ENCODE measurements around the gene RBBP7.

RBBP7 gene

GRCh38 chrX:16852617-16853179, 17.5 kb downstream of the RBBP7 start:
- no peaks in the 10 kb centered on the region for H3K9me3 Mint-ChIP-seq
- no peak for ATAC-seq (replicated peaks)
- no peaks in the 10 kb centered on the region for H3K27me3 Mint-ChIP-seq
- H3K4me3 Mint-ChIP-seq: no peak overlapping the region
- peaks cover 4 to 6% of the 10 kb centered on the region in 2 donors for H3K4me1 Mint-ChIP-seq (ENCODE audit: low read depth in 2 of 2)
- H3K36me3 Mint-ChIP-seq (ENCODE audit: insufficient read depth): peaks cover 74% of the 10 kb centered on the region
- peak overlapping the region in 1 of 2 donors; percentile 74 for H3K27ac Mint-ChIP-seq
- DNase-seq: no peak

- Mint-ChIP-seq H3K9me3 (no peaks in the 10 kb centered on the region), H3K36me3 (ENCODE audit: insufficient read depth) (peaks cover 79% of the 10 kb centered on the region), H3K4me3 (no peak overlapping the region), H3K27me3 (no peaks in the 10 kb centered on the region), H3K4me1 (ENCODE audit: low read depth in 2 of 2) (peaks cover 4 to 5% of the 10 kb centered on the region in 2 donors), H3K27ac (peak overlapping the region in 1 of 2 donors; percentile 19)
- DNase-seq (no peak), ATAC-seq (replicated peaks) (no peak)
Measured at GRCh38 chrX:16851827-16852226, 18.3 kb downstream of the RBBP7 start.

GRCh38 chrX:16851421-16851820, 18.7 kb downstream of the RBBP7 start:
- ATAC-seq (replicated peaks) (no peak), DNase-seq (no peak)
- Mint-ChIP-seq H3K4me3 (no peak overlapping the region), H3K4me1 (ENCODE audit: low read depth in 2 of 2) (peaks cover 3 to 4% of the 10 kb centered on the region in 2 donors), H3K27me3 (no peaks in the 10 kb centered on the region), H3K27ac (no peak overlapping the region), H3K36me3 (ENCODE audit: insufficient read depth) (peaks cover 82% of the 10 kb centered on the region), H3K9me3 (no peaks in the 10 kb centered on the region)

GRCh38 chrX:16848541-16848940, 21.6 kb downstream of the RBBP7 start:
- H3K36me3 Mint-ChIP-seq (ENCODE audit: insufficient read depth): peaks cover 74% of the 10 kb centered on the region
- H3K27me3 Mint-ChIP-seq: no peaks in the 10 kb centered on the region
- H3K9me3 Mint-ChIP-seq: no peaks in the 10 kb centered on the region
- DNase-seq (no peak), ATAC-seq (replicated peaks) (no peak)
- H3K27ac Mint-ChIP-seq: no peak overlapping the region
- H3K4me1 Mint-ChIP-seq (ENCODE audit: low read depth in 2 of 2): peaks cover 0 to 4% of the 10 kb centered on the region in 2 donors
- no peak overlapping the region for H3K4me3 Mint-ChIP-seq

- H3K27me3 Mint-ChIP-seq: no peaks in the 10 kb centered on the region
- no peaks in the 10 kb centered on the region for H3K9me3 Mint-ChIP-seq
- no peak overlapping the region for H3K27ac Mint-ChIP-seq
- ATAC-seq (replicated peaks): no peak
- no peak for DNase-seq
- H3K36me3 Mint-ChIP-seq (ENCODE audit: insufficient read depth): peaks cover 79% of the 10 kb centered on the region
- no peak overlapping the region for H3K4me3 Mint-ChIP-seq
- no peaks in the 10 kb centered on the region for H3K4me1 Mint-ChIP-seq (ENCODE audit: low read depth in 2 of 2)
Measured at GRCh38 chrX:16845686-16846085, 24.5 kb downstream of the RBBP7 start.

- no peaks in the 10 kb centered on the region for H3K4me1 Mint-ChIP-seq (ENCODE audit: low read depth in 2 of 2)
- no peaks in the 10 kb centered on the region for H3K27me3 Mint-ChIP-seq
- DNase-seq (no peak), ATAC-seq (replicated peaks) (no peak)
- H3K27ac Mint-ChIP-seq: no peak overlapping the region
- no peak overlapping the region for H3K4me3 Mint-ChIP-seq
- H3K36me3 Mint-ChIP-seq (ENCODE audit: insufficient read depth): peaks cover 58% of the 10 kb centered on the region
- no peaks in the 10 kb centered on the region for H3K9me3 Mint-ChIP-seq
Measured at GRCh38 chrX:16843208-16843909, 26.8 kb downstream of the RBBP7 start.

GRCh38 chrX:16842684-16843083, 27.5 kb downstream of the RBBP7 start:
- no peak for ATAC-seq (replicated peaks)
- Mint-ChIP-seq H3K27me3 (no peaks in the 10 kb centered on the region), H3K36me3 (ENCODE audit: insufficient read depth) (peaks cover 51% of the 10 kb centered on the region)

GRCh38 chrX:16839852-16840460, 30.2 kb downstream of the RBBP7 start:
- no peak overlapping the region for H3K27ac Mint-ChIP-seq
- no peak overlapping the region for H3K4me3 Mint-ChIP-seq
- H3K4me1 Mint-ChIP-seq (ENCODE audit: low read depth in 2 of 2): peaks cover 0 to 5% of the 10 kb centered on the region in 2 donors
- ATAC-seq (replicated peaks): no peak
- no peak for DNase-seq
- peaks cover 36% of the 10 kb centered on the region for H3K36me3 Mint-ChIP-seq (ENCODE audit: insufficient read depth)
- no peaks in the 10 kb centered on the region for H3K9me3 Mint-ChIP-seq
- no peaks in the 10 kb centered on the region for H3K27me3 Mint-ChIP-seq

More at GRCh38 chrX:16842684-16843083, 27.5 kb downstream of the RBBP7 start:
- H3K4me1 Mint-ChIP-seq (ENCODE audit: low read depth in 2 of 2): no peaks in the 10 kb centered on the region
- no peaks in the 10 kb centered on the region for H3K9me3 Mint-ChIP-seq
- H3K4me3 Mint-ChIP-seq: no peak overlapping the region
- DNase-seq: no peak
- no peak overlapping the region for H3K27ac Mint-ChIP-seq

- DNase-seq (no peak), ATAC-seq (replicated peaks) (no peak)
- peak overlapping the region in 1 of 2 donors; percentile 58 for H3K27ac Mint-ChIP-seq
- no peaks in the 10 kb centered on the region for H3K9me3 Mint-ChIP-seq
- H3K27me3 Mint-ChIP-seq: no peaks in the 10 kb centered on the region
- H3K4me1 Mint-ChIP-seq (ENCODE audit: low read depth in 2 of 2): peaks cover 0 to 5% of the 10 kb centered on the region in 2 donors
- H3K36me3 Mint-ChIP-seq (ENCODE audit: insufficient read depth): peaks cover 42% of the 10 kb centered on the region
- no peak overlapping the region for H3K4me3 Mint-ChIP-seq
Measured at GRCh38 chrX:16839219-16839851, 30.8 kb downstream of the RBBP7 start.

- peak overlapping the region in 1 of 2 donors; percentile 58 for H3K27ac Mint-ChIP-seq
Measured at GRCh38 chrX:16838202-16839066, 31.7 kb downstream of the RBBP7 start.

GRCh38 chrX:16836371-16836770, 33.8 kb downstream of the RBBP7 start:
- Mint-ChIP-seq H3K27ac (peak overlapping the region in 1 of 2 donors; percentile 44), H3K27me3 (no peaks in the 10 kb centered on the region), H3K9me3 (no peaks in the 10 kb centered on the region), H3K4me3 (no peak overlapping the region), H3K36me3 (ENCODE audit: insufficient read depth) (peaks cover 36% of the 10 kb centered on the region), H3K4me1 (ENCODE audit: low read depth in 2 of 2) (peaks cover 0 to 5% of the 10 kb centered on the region in 2 donors)
- DNase-seq: no peak
- ATAC-seq (replicated peaks): peak; percentile 69

More at GRCh38 chrX:16838202-16839066, 31.7 kb downstream of the RBBP7 start:
- ATAC-seq (replicated peaks) (no peak), DNase-seq (no peak)
- H3K9me3 Mint-ChIP-seq: no peaks in the 10 kb centered on the region
- peaks cover 45% of the 10 kb centered on the region for H3K36me3 Mint-ChIP-seq (ENCODE audit: insufficient read depth)
- H3K27me3 Mint-ChIP-seq: no peaks in the 10 kb centered on the region
- H3K4me1 Mint-ChIP-seq (ENCODE audit: low read depth in 2 of 2): peaks cover 0 to 5% of the 10 kb centered on the region in 2 donors
- H3K4me3 Mint-ChIP-seq: no peak overlapping the region

GRCh38 chrX:16834806-16835205, 35.4 kb downstream of the RBBP7 start:
- H3K27me3 Mint-ChIP-seq: no peaks in the 10 kb centered on the region
- no peaks in the 10 kb centered on the region for H3K9me3 Mint-ChIP-seq
- ATAC-seq (replicated peaks) (no peak), DNase-seq (no peak)
- H3K27ac Mint-ChIP-seq: no peak overlapping the region
- peaks cover 0 to 5% of the 10 kb centered on the region in 2 donors for H3K4me1 Mint-ChIP-seq (ENCODE audit: low read depth in 2 of 2)
- H3K36me3 Mint-ChIP-seq (ENCODE audit: insufficient read depth): peaks cover 35% of the 10 kb centered on the region
- no peak overlapping the region for H3K4me3 Mint-ChIP-seq

- ATAC-seq (replicated peaks) (no peak), DNase-seq (no peak)
- Mint-ChIP-seq H3K9me3 (no peaks in the 10 kb centered on the region), H3K27ac (peak overlapping the region in 1 of 2 donors; percentile 69), H3K4me1 (ENCODE audit: low read depth in 2 of 2) (peaks cover 0 to 5% of the 10 kb centered on the region in 2 donors), H3K27me3 (no peaks in the 10 kb centered on the region), H3K4me3 (no peak overlapping the region), H3K36me3 (ENCODE audit: insufficient read depth) (peaks cover 41% of the 10 kb centered on the region)
Measured at GRCh38 chrX:16832301-16832700, 37.9 kb downstream of the RBBP7 start.

Data from effector memory CD8-positive, alpha-beta T cell (primary cell).